Left colon (tissue), 2 donors: ENCODE data around the gene CDYL. TPM values are rescaled to one million over a fixed set of nuclear protein-coding genes. Genes with fewer than 3 reads are reported as not detected.

Experiments
- ATAC-seq: fragments of 200-7000 bp; cut with Tn5 transposase; one replicate; pipeline ENCODE4 v1.9.1; 2020; ENCODE audit warnings: mild to moderate bottlenecking, moderate library complexity
- DNase-seq, 2 donors: peaks; one replicate each; pipeline ENCODE4 v3.0.0-alpha.2; 2020
- intact Hi-C, 2 donors: fragments of 100-400 bp; cut with DNase I in 1 of 2; cut with micrococcal nuclease in 1 of 2; formaldehyde crosslinking; loops; one replicate each; pipeline versions ENCODE4 v1.11.2 to v1.14.0; 2022; cut with DNase I, micrococcal nuclease
- total RNA-seq, 2 donors: library from RNA; stranded (reverse); fragmentation: NEBNext Ultra II Directional; extraction: Animal tissue kit (Norgen Biotek cat#: 25700); gene quantifications; one replicate each; pipeline ENCODE4 v1.2.1, GENCODE V29; 2021
- donor health status: DM: no; HTN: no; CAD: no.
- donor health status: DM: yes; HTN: yes; CAD: no.

The CDYL gene
- total RNA-seq, 2 donors from 2014 or later, result 56.7 to 56.8 TPM

DNA sequence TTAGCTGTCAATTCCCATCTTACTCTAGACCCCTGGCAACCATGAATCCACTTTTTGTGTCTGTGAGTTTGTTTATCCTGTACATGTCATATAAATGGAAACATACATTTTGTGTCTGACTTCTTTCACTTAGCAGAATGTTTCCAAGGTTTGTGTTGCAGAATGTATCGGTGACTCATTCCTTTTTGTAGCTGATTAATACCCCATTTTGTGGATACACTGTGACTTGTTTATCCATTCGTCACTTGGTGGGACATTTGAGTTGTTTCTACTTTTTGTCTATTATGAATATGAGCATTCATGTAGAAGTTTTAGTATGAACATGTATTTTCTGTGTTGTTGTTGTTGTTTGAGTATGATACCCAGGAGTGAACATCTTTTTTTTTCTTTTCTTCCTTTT lies 21.4 kb downstream of the CDYL start:
- intact Hi-C loops, result no loop called here
- no peak for ATAC-seq

DNA sequence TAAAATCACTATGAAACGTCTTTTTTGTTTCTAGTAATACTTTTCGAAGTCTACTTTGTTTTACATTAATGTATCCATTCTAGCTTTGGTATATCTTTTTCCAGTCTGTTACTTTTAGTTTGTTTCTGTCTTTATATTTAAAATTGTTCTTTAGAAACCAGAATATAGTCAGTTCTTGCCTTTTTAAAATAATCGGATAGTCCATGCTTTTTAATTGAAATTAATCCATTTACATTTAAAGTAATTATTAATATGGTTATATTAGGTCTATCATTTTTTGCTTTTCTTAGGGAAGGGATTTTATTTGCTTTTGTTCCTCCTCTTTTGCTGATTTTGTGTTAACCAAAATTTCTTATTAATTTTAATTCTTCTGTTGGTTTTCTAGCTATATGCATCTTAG lies 23.7 kb downstream of the CDYL start:
- ATAC-seq (no peak), DNase-seq (no peak)
- intact Hi-C loops, result no loop called here

More for the DNA sequence above, 21.4 kb downstream of the CDYL start:
- no peak for DNase-seq

DNA sequence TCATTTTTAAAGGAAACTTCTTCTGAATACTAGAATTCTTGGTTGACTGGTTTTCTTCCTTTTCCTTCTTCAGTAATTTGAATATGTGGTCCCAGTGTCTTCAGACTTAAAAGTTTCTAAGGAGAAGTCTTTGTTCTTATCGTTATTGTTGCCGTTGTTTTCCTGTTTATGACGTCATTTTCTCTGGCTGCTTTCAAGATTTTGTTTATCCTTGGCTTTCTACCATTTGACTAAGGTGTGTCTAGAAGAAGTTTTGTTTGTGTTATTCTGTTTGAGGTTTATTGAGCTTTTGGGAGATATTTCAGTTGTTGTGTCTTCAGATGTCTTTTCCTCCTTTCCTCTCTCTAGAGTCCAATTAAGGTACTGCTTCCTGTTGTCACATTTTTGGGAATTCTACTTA lies 24.5 kb downstream of the CDYL start:
- DNase-seq (no peak), ATAC-seq (no peak)
- intact Hi-C loops, result no loop called here

DNA sequence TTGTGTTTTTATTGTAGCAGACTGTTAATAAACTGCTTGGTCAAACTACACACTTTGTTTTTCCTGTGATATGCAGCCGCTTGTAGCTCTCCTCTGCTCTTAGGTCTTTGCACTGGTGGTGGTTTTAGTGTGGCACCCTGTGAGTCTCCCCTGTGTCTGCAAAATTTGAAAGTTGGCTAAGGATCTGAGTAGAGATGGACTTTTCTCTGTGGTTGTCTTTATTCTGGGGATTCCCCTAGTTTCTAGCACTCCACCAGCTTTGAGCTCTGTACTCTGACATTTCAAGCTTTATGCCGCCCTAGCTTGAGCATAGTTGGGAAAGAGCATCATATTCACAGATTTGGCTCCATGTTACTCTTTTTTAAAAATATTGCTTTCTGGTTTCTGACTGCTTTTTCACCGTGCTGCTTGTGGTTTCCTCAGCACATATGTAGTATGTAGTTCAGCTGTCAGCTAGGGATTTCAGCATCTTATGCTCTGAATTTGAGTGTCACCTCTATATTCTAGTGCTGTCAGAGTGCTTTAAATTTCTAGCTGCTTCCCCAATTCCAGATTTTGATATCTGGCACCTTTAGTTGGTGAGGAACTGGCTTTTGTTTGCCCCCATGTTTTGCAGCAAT lies 25.4 kb downstream of the CDYL start:
- ATAC-seq, result peak; percentile 24
- intact Hi-C loops, result no loop called here
- DNase-seq, result no peak

DNA sequence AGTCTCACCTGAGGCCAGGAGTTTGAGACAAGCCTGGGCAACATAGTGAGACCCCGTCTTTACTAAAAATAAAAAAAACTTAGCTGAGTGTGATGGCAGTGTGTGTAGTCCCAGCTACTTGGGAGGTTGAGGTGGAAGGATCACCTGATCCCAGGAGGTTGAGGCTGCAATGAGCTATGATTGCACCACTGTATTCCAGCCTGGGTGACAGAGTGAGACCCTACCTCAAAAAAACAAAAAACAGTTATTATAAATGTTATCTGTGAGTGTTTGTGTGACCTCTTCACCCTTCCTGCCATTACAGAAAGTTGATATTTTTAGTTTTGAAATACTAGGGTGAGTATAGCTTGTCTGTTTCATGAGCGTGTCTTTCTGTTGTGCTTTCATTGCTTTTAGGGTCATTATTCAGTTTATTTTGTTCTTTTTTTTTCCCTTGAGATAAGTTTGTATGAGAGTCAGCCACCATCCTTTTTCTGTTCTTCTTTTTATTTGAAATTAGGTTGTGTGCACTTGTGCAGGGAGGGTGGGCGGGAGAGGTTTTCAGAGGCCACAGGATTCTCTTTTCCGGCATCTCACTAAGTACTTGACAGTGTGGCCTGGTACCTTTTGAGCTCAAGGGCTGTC lies 26.2 kb downstream of the CDYL start:
- no peak for ATAC-seq
- intact Hi-C loops, result no loop called here
- no peak for DNase-seq

DNA sequence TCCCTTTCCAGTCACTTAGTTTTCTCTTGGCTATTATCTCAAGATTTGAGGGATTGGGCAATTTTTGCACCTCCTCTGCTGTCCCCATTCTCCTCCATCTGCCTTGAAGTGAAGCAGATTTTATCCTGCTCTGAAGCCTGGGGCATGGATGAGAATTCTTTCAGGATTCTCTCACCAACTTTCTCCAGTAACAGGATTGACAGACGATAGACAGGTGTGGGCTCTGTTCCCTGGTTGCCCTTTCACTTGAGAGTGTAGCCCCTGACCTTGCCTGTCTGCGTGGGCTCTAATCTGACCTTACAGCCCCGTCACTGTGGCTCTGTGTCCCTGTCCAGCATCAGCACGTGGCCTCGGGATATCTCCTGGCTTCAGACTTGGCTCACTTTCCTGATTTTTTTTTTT lies 27.1 kb downstream of the CDYL start:
- DNase-seq (no peak), ATAC-seq (peak; percentile 20)
- intact Hi-C loops, result no loop called here

DNA sequence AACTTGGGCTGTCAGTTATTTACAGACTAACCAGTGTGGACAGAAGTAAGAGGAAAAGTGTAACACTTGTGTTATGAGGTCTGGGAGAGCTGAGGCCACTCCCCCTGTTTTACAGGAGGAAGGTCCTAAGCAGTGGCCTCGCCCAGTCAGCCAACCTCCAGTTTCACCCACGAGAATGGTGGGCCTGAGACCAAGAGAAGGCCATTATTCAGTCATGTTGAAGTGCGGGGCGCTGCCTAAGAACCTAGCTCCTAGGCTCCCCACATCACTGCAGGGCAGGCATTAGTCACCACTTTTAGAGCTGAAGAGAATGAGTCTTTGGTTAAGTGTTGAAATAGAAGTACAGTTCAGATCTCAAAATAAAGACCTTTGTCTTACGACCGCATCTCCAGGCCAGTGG lies 27.9 kb downstream of the CDYL start:
- peak; percentile 91 for ATAC-seq
- DNase-seq, result peak; percentile 52 to 67
- intact Hi-C loops, result loop anchor here in 1 of 2 donors (2.0 kb wide), 1 partner anchor 23 kb away; no protein-coding TSS in a partner anchor

DNA sequence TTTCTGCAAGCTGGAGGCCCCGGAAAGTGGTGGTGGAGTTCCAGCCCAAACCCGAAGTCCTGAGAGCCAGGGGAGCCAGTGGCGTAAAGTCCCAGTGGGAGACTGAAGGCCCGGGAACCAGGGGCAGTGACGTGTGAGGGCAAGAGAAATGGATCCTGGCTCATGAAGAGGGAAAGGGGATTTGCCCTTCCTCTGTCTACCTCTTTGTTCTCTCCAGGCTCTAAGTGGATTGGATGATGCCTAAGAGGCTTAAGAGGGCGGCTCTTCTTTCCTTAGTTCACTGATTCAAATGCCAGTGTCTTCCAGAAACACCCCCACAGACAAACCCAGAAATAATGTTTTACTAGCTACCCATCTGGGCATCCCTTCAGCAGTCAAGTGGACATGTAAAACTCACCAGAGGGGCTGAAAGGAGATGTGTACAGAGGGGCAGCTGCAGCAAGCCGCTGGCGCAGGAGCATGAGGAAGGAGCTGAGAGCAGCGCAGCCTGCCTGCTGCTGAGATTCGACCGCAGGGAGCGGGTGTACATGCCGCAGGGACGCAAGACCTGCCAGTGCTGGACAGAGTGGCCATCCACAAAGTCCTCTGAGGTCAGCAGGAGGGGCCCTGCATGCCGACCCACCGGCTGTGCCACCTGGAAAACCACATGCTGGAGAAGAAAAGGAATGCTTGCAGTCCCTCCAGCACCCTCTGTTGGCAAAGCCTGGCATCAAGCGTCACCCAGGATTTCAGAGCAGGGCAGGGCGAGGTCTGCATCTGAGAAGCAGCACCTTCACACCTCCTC lies 29.5 kb downstream of the CDYL start:
- intact Hi-C loops, result loop anchor here in 1 of 2 donors (2.0 kb wide), 1 partner anchor 25 kb away; no protein-coding TSS in a partner anchor
- DNase-seq, result peak; percentile 51 to 80

DNA sequence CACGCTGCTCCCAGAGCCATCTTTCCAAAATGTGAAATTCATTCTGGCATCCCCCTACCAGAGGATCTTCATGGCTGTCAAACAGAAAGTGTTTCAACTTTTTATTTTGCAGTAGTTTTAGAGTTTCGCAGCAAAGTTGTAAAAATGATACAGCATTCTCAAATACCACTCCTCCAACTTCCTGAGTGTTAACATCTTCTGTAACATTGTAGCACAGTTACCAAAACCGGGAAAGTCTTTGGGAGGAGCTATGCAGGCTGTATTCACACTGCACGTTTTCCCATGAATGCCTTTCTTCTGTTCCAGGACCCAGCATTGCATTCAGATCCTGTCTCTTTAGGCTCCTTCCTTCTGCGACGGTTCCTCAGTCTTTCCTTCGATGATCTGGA lies 30.1 kb downstream of the CDYL start:
- DNase-seq (no peak), ATAC-seq (no peak)
- intact Hi-C loops, result no loop called here

More for the DNA sequence above, 29.5 kb downstream of the CDYL start:
- peak; percentile 62 for ATAC-seq

DNA sequence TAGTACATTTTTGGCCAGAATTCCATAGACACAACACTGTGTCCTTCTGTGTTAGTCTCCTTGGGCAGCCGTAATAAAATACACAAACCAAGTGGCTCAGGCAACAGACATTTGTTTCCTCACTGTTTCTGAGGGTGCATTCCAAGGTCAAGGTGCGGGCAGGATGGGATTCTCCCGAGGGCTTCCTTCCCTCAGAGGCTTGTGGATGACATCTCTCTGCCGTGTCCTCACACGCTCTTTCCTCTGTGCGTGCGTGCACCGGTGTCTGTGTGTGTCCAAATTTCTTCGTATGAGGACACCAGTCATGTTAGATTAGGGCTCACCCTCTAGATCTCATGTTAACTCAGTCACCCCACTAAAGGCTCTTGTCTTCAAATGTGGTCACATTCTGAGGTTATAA lies 30.6 kb downstream of the CDYL start:
- ATAC-seq (no peak), DNase-seq (no peak)
- intact Hi-C loops, result no loop called here

DNA sequence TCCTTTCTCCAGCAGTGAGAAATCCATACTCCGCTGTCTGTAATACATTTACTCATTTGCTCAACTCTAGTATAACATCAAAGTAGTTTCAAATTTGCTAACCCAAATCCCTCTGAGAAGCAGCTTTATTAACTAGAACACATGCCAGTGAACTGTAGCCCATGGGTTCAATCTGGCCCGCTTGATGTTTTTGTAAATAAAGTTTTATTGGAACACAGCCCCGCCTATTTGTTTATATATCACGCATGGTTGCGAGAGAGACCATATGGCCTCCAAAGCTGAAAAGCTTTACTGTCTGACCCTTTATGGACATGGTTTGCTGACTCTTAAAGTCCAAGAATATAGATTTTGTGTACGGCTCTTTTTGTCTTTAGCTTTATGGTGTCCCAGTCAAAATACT lies 32.2 kb downstream of the CDYL start:
- intact Hi-C loops, result no loop called here
- DNase-seq, result no peak

DNA sequence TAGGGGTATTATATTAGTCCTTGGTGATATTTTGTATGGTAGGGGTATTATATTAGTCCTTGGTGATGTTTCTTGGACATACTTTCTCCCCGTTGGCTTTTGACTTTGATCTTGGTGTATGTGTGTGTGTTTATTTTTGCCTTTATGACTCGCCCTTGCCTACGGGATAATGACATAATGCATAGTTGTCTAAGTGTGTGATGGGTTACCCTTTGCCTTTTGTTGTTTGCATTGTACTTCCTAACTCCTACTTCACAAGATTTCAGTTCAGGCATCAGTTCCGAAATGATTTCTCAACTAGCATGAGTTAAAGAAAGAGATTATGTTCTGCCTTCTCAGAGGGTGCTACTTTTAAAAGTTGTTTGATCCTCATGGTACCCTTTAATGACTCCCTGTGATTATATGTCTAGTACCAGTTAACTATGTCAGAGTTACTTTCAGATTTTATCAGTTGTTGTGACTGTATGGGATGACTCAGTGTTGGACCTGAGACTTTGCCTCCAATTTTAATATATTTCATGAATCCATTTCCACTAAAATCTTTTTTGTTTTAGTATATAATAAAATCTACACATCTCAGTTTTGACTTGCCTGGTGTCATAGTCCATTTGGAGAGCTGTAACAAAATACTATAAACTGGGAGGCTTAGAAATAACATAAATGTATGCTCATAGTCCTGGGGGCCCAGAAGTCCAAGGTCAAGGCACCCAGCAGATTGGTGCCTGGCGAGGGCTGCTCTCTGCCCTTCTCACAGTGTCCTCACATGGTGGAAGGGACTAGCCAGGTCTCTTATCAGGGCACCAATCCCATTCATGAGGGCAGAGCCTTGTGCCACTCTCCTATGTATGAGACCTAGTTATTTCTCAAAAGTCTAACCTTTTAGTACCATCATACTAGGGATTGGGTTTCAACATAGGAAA lies 34.1 kb downstream of the CDYL start:
- ATAC-seq, result peak; percentile 75
- intact Hi-C loops, result no loop called here
- DNase-seq, result no peak

More for the DNA sequence above, 32.2 kb downstream of the CDYL start:
- ATAC-seq, result no peak

DNA sequence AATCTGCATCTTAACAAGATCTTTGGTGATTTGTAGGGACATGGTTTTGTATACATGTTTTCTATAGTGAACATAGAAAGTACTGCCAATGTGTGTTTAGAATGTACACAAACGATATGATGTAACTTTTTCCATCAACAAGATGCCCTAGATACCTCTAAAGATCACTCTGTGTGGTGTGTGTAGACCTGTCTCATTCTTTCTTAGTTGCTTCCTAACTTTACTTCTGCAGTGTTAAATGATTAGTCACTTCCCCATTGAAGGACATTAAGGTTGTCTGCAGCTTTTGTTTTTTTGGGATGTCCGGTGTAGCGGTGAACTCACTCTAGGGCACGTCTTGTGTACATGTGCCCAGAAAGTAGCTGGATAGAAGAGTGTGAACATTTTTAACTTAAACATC lies 35.9 kb downstream of the CDYL start:
- ATAC-seq, result no peak
- intact Hi-C loops, result no loop called here
- no peak for DNase-seq

DNA sequence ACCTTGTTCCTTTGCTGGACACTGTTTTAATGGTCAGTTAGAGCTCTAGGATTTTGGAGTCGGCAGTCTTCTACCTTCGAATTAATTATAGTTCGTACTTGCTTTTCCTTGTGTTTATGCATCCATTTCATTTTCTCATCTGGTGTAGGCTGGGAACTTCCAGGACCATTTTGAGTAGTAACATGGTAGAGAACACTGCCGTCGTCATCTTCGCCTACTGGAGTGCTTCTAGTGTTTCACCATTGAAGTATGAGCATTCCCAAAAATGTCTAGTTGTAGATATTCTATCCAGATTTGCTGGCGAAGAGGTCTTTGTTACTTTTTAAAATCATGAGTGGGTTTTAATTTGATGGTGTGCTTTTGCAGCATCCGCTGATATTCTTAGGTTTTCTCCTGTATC lies 36.9 kb downstream of the CDYL start:
- ATAC-seq (no peak), DNase-seq (no peak)
- intact Hi-C loops, result no loop called here

DNA sequence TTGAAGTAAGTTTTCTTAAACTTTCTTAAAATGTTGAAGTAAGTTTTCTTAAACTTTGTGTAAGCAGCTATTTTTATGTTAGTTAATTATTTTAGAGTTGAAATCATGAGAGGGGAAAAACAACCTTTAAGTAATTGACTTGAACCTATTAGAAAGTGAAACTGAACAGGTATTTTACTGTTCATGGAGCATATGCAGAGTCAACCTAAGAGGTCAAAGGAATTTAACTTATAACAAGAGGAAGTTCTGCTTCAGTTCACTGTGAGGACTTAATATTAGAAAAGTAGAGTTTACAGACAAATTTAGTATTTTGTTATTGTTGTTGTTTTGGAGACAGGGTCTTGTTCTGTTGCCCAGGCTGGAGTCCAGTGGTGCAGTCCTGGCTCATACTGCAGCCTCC lies 38.0 kb downstream of the CDYL start:
- ATAC-seq, result no peak
- DNase-seq, result no peak
- intact Hi-C loops, result no loop called here

DNA sequence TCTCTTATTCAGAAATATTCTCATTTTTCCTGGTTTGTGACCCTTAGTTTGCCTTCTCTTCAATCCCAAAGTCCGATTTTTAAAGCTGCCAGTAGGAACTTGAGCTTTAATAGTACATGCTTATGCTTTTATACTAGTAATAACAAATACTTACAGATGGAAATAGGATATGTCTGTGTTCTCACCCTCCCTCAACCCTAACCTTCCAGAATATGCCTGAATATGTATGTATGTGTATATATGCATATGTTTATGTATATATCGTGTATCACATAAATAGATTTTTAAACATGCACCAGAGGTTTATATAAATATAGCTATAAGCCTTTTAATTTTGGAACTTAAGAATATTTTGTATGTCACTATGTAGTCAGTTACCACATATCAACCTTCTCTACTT lies 38.8 kb downstream of the CDYL start:
- ATAC-seq (no peak), DNase-seq (no peak)
- intact Hi-C loops, result no loop called here

DNA sequence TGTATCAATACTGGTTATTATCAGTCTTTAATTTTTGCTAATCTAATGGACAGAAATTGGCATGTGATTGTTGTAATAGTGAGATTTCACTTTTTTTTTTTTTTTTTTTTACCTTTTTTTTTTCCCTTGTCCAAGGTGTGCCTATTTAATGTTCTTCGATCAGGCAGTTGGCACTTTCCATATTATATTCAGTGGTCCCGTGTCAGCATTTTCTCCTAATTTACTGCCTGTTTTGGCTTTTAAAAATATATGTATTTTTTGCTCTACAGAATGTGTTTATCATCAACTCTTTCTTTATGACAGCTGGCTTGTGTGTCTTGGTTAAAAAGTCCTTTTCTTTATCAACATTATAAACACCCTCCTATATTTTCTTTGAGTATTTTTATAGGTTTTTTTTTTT lies 39.4 kb downstream of the CDYL start:
- DNase-seq, result no peak
- no peak for ATAC-seq
- intact Hi-C loops, result no loop called here

DNA sequence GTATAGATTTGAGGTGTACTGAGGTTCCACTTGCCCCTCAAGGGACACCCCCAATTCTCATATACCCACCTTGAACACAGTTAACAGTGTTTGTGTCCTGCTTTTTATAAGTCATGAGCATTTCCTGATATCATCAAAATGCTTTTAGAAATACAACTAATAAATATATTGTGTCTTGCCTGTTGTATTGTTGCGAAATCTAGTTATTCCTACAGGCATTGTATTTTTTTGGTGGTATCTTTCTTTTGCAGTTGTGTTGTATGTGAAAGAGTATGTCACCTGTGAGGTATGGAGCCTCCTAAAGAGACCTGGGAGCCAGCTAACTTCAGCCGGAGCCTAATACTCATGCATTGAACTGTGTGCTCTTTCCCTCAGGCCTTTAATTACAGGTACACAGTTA lies 40.7 kb downstream of the CDYL start:
- ATAC-seq (no peak), DNase-seq (no peak)
- intact Hi-C loops, result no loop called here

DNA sequence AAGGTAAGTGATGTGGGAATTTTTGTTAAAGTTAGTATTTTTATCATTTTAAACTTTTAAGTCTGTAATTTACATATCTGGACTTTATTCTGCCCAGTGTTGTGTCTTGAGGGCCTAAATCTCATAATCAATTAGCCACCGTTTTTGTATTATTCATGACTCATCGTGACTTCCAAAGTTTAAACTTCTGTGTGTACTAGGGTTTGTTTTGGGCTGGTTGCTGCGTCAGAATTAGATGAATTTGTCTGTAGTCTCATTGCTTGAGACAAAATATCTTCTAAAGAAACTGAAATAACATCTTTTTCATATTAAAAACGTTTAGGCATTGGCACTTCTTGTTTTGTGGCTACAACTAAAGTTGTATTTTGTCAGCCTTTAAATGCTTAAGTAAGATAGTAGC lies 41.3 kb downstream of the CDYL start:
- intact Hi-C loops, result no loop called here
- ATAC-seq (no peak), DNase-seq (no peak)
